HG03159 (cell line): Measurements from ENCODE around the gene TAF8.

Source experiments
- ATAC-seq: cut with Tn5 transposase; IDR thresholded peaks from one replicate; pipeline ENCODE4 v1.9.1; 2021; ENCODE audit warnings: mild to moderate bottlenecking, moderate library complexity; ENCODE audit not compliant: unreplicated experiment

TAF8 gene

GRCh38 chr6:42120895-42121865 lies 70.9 kb downstream of the TAF8 start:
- no peak for ATAC-seq

GRCh38 chr6:42123379-42124103 lies 73.2 kb downstream of the TAF8 start:
- ATAC-seq: no peak

GRCh38 chr6:42124223-42124836 lies 74.0 kb downstream of the TAF8 start:
- ATAC-seq: no peak

- no peak for ATAC-seq
Measured at GRCh38 chr6:42125231-42125630, 74.9 kb downstream of the TAF8 start.

- ATAC-seq: no peak
Measured at GRCh38 chr6:42125663-42126062, 75.3 kb downstream of the TAF8 start.

- no peak for ATAC-seq
Measured at GRCh38 chr6:42128460-42129359, 78.4 kb downstream of the TAF8 start.

GRCh38 chr6:42129360-42129676 lies 79.0 kb downstream of the TAF8 start:
- ATAC-seq: no peak

- no peak for ATAC-seq
Measured at GRCh38 chr6:42131531-42131930, 81.2 kb downstream of the TAF8 start.

GRCh38 chr6:42133926-42134325 lies 83.6 kb downstream of the TAF8 start:
- ATAC-seq: no peak

GRCh38 chr6:42135161-42135560 lies 84.8 kb downstream of the TAF8 start:
- ATAC-seq: no peak

GRCh38 chr6:42135722-42136121 lies 85.4 kb downstream of the TAF8 start:
- ATAC-seq: no peak

- no peak for ATAC-seq
Measured at GRCh38 chr6:42136508-42137193, 86.3 kb downstream of the TAF8 start.
